Hepatocyte (in vitro differentiated cells): ENCODE results near the gene ZNF322.

Experiments used
- CTCF ChIP-seq: fragments of 200-600 bp; sonication (generic); IDR thresholded peaks from 2 replicates; pipeline ENCODE4 v1.5.1; 2016; ENCODE audit warnings: antibody characterized with exemption, mild to moderate bottlenecking; ENCODE audit not compliant: poor library complexity
- EZH2 ChIP-seq: fragments of 200-600 bp; sonication (generic); IDR thresholded peaks from 2 replicates; pipeline ENCODE4 v1.6.1; 2016; ENCODE audit warnings: antibody characterized with exemption, mild to moderate bottlenecking, borderline replicate concordance
- EZH2phosphoT487 ChIP-seq: fragments of 200-600 bp; sonication (generic); IDR thresholded peaks from one replicate; pipeline ENCODE4 v1.6.1; 2018; ENCODE audit warnings: antibody characterized with exemption, mild to moderate bottlenecking, low read depth, moderate library complexity; ENCODE audit not compliant: unreplicated experiment, severe bottlenecking

GRCh38 chr6:26646074-26646473 lies 13.5 kb downstream of the ZNF322 start:
- no peak for TF ChIP-seq CTCF
- TF ChIP-seq EZH2phosphoT487, result no peak
- no peak for TF ChIP-seq EZH2
